ENCODE measurements around the gene PDCD2. TPM values are rescaled to one million over a fixed set of nuclear protein-coding genes. Genes with fewer than 3 reads are reported as not detected.

PDCD2 gene
- total RNA-seq, 1 experiment from 2014 or later, result 73.0 TPM

DNA sequence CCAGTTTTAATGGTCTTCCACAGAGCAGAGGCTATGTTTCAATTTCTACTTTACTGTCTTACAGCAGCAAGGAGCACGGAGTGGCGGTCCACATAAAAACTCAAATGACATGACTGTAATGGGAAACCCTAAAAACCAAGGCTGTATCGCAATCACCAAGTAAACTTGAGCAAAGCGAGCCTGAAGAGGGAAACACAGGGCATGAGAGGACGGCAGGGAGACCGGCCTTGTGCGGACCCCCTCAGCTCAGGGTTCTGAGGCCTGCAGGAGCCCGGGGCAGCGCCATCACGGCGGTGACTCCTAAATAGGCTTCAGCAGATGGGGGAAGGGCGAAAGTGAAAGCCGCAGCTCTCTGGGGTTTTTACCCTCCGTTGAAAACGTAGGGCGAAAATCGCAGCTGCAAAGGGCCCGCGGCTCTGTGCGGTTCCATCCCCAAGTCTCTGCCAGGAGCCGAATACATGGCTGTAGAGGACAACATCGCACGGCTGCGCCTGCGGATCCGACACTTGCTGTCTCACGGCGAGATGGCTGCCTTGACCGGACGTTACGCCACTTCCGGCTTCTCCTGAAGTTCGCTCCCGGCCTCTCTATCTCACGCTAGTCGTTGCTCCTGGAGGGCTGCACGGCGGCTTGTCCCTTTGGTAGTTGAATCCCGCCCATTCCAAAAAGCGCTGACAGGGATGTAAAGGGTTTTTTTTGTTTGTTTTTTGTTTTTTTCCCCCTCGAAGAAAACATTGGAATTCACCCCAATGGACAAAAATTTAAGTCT, 31.5 kb downstream of the PDCD2 start, which contains the start of gene PSMB1:
TSS of gene PSMB1 (minus strand) at position 543 of the 769 bp plus-strand sequence. CDS start at position 478, 65 bp downstream.
- TF ChIP-seq CTCF (IDR thresholded peaks at IDR 0.05; ENCODE audit: insufficient read depth in 1 of 2, low read depth in 1 of 2, low read length in 1 of 2, severe bottlenecking in 1 of 2, unreplicated experiment in 1 of 2), result no peak
- Mint-ChIP-seq H3K9me3 (ENCODE audit: unreplicated experiment) (no peaks in the 10 kb centered on the region), H3K36me3 (ENCODE audit: insufficient read depth, unreplicated experiment) (peaks cover 41% of the 10 kb centered on the region), H3K4me1 (ENCODE audit: low read depth, unreplicated experiment) (peaks cover 8% of the 10 kb centered on the region), H3K27me3 (ENCODE audit: insufficient read depth, unreplicated experiment) (no peaks in the 10 kb centered on the region), H3K27ac (ENCODE audit: unreplicated experiment) (no peak within 1 kb of the TSS), H3K4me3 (ENCODE audit: unreplicated experiment) (no peak within 1 kb of the TSS)
- CTCF ChIA-PET, result no interaction called here
- H3K9me3 ChIP-seq, result no peaks in the 10 kb centered on the region
- H3K4me1 ChIP-seq, result peaks cover 9% of the 10 kb centered on the region
- intact Hi-C loops (cut with micrococcal nuclease; ENCODE audit: unreplicated experiment), result loop anchor here (1.0 to 5.0 kb wide), 2 partner anchors 31 to 851 kb away; partner anchors contain the start of genes C6orf120, PDCD2 and WDR27
- BruUV-seq (replicated peaks), result no TSS peak
- peaks cover 1% of the 10 kb centered on the region; the same call in 1 of the 2 replicates for H3K36me3 ChIP-seq (ENCODE audit: control insufficient read depth, insufficient read depth, low read length)
- POLR2A ChIA-PET, result interaction anchor here (0.6 kb wide), 1 partner anchor 29 kb away, joined by 3 read pairs; no protein-coding TSS in a partner anchor
- peak within 1 kb of the TSS; percentile 73 for H3K4me3 ChIP-seq (ENCODE audit: low read depth, low read length)
- DNase-seq, result peak; percentile 91 to 94
- no peaks in the 10 kb centered on the region for H3K27me3 ChIP-seq (replicated peaks; ENCODE audit: control insufficient read depth, insufficient read depth, low read length)

GRCh38 chr6:170545405-170545804, 39.0 kb downstream of the PDCD2 start:
- H3K9me3 Mint-ChIP-seq (ENCODE audit: unreplicated experiment), result no peaks in the 10 kb centered on the region

More at GRCh38 chr6:170545405-170545804, 39.0 kb downstream of the PDCD2 start:
- CTCF ChIA-PET, result no interaction called here
- peaks cover 84% of the 10 kb centered on the region for H3K36me3 Mint-ChIP-seq (ENCODE audit: insufficient read depth, unreplicated experiment)
- Histone ChIP-seq H3K4me1 (no peaks in the 10 kb centered on the region), H3K27me3 (replicated peaks; ENCODE audit: control insufficient read depth, insufficient read depth, low read length) (no peaks in the 10 kb centered on the region), H3K36me3 (ENCODE audit: control insufficient read depth, insufficient read depth, low read length) (no peaks in the 10 kb centered on the region), H3K9me3 (no peaks in the 10 kb centered on the region), H3K4me3 (ENCODE audit: low read depth, low read length) (no peak overlapping the region)
- intact Hi-C loops (cut with micrococcal nuclease; ENCODE audit: unreplicated experiment), result no loop called here
- no peak overlapping the region for H3K27ac Mint-ChIP-seq (ENCODE audit: unreplicated experiment)
- no peak for TF ChIP-seq CTCF (IDR thresholded peaks at IDR 0.05; ENCODE audit: insufficient read depth in 1 of 2, low read depth in 1 of 2, low read length in 1 of 2, severe bottlenecking in 1 of 2, unreplicated experiment in 1 of 2)
- no peak overlapping the region for H3K4me3 Mint-ChIP-seq (ENCODE audit: unreplicated experiment)
- POLR2A ChIA-PET, result no interaction called here
- no peaks in the 10 kb centered on the region for H3K27me3 Mint-ChIP-seq (ENCODE audit: insufficient read depth, unreplicated experiment)
- no peaks in the 10 kb centered on the region for H3K4me1 Mint-ChIP-seq (ENCODE audit: low read depth, unreplicated experiment)
- DNase-seq, result no peak
- BruUV-seq (replicated peaks), result no TSS peak

Data from Caco-2 (cell line).